GM12892 (cell line): ENCODE results near the gene NTPCR.

Experiments
- POLR2A ChIP-seq: IDR thresholded peaks from 2 replicates; pipeline ENCODE4 v1.6.1; 2011; ENCODE audit warnings: low read depth, low read length, control low read depth
- POLR2AphosphoS5 ChIP-seq: IDR thresholded peaks from 2 replicates; pipeline ENCODE4 v1.6.1; 2011; ENCODE audit warnings: low read depth, low read length, control low read depth
- TAF1 ChIP-seq: IDR thresholded peaks from 2 replicates; pipeline ENCODE4 v1.6.1; 2011; ENCODE audit warnings: low read depth, mild to moderate bottlenecking, control low read depth, low read length, borderline replicate concordance

DNA sequence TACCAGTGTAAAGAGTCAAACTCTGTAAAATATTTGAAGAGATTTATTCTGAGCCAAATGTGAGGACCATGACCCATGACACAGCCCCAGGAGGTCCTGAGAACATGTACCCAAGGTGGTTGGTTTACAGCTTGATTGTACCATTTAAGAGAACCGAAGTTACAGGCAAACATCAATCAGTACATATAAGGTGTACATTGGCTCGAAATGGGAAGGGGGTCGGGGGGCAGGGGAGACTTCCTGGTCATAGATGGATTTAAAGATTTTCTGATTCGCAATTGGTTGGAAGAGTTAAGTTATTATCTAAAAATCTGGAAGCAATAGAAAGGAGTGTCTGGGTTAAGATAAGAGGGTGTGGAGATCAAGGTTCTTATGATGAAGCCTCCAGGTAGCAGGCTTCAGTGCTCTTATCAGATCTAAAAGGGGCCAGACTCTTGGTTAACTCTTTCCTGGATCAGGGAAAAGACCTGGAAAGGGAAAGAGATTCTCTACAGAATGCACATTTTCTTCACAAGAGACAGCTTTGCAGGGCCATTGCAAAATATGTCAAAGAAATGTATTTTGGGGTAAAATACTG is 47.5 kb upstream of the NTPCR start:
- TF ChIP-seq POLR2A = no peak
- no peak for TF ChIP-seq POLR2AphosphoS5
- TF ChIP-seq TAF1 = no peak
